ENCODE results near the gene COL5A1.
"Not testable (repeated sequence)": the region's sequence is repeated elsewhere in the genome, so short reads cannot be mapped to it uniquely, and the experiment has no call there.

Gene COL5A1

GRCh38 chr9:134712243-134712642 is 70.6 kb downstream of the COL5A1 start:
- H3K4me3 ChIP-seq (ENCODE audit: control insufficient read depth, low read depth, low read length), result no peak overlapping the region
- no peak for TF ChIP-seq CTCF (IDR thresholded peaks at IDR 0.05; ENCODE audit: control insufficient read depth, insufficient read depth, low read depth, low read length, missing control alignments)
- DNase-seq (ENCODE audit: low read depth), result no peak

DNA sequence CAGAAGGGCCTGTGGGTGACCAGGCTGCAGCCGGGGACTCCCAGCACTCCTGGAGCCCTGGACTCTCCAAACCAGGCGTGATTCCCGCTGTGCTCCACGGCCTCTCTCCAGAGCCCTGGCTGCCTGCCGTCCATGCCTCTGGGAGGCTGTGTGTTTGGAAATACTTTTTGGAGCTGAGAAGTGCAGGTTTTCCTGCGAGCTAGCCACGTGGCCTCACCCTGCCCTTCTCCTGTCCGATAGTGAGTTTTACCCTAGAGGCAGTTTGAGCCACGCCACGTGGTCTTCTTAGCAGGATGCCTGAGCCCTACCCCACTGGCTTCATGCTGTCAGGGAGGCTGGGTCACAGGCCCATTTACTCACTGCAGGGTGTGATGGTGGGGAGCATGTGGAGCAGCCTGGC is 71.3 kb downstream of the COL5A1 start:
- no peak overlapping the region for H3K4me3 ChIP-seq (ENCODE audit: control insufficient read depth, low read depth, low read length)
- DNase-seq (ENCODE audit: low read depth), result no peak
- TF ChIP-seq CTCF (IDR thresholded peaks at IDR 0.05; ENCODE audit: control insufficient read depth, insufficient read depth, low read depth, low read length, missing control alignments), result no peak

GRCh38 chr9:134715536-134715935 is 73.9 kb downstream of the COL5A1 start:
- H3K4me3 ChIP-seq (ENCODE audit: control insufficient read depth, low read depth, low read length); DNase-seq (ENCODE audit: low read depth): not testable (repeated sequence)

DNA sequence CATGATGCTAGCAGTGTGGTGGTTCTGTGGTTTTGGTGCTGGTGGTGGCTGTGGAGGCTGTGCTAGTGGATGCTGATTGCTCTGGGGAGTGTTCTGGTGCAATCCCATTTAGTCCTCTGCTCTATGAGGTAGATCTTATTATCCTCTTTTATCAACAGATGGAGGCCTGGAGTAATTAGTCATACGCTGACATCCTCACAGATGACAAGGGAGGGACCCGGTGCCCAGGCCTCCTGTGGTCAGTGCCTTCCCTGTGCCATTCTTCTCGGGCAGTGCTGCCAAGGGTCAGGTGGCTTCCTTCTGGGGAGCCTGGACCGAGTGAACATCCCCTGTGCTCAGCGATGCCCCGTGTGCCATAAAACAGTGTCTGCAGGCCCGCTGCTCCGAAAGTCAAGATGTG is 74.5 kb downstream of the COL5A1 start:
- no peak overlapping the region for H3K4me3 ChIP-seq (ENCODE audit: control insufficient read depth, low read depth, low read length)
- TF ChIP-seq CTCF (IDR thresholded peaks at IDR 0.05; ENCODE audit: control insufficient read depth, insufficient read depth, low read depth, low read length, missing control alignments), result no peak
- DNase-seq (ENCODE audit: low read depth), result no peak

- DNase-seq (ENCODE audit: low read depth), result no peak
- TF ChIP-seq CTCF (IDR thresholded peaks at IDR 0.05; ENCODE audit: control insufficient read depth, insufficient read depth, low read depth, low read length, missing control alignments), result no peak
- H3K4me3 ChIP-seq (ENCODE audit: control insufficient read depth, low read depth, low read length), result no peak overlapping the region
These were observed 75.5 kb downstream of the COL5A1 start for GRCh38 chr9:134717056-134717455.

GRCh38 chr9:134717924-134718645 is 76.5 kb downstream of the COL5A1 start:
- no peak for TF ChIP-seq CTCF (IDR thresholded peaks at IDR 0.05; ENCODE audit: control insufficient read depth, insufficient read depth, low read depth, low read length, missing control alignments)
- H3K4me3 ChIP-seq (ENCODE audit: control insufficient read depth, low read depth, low read length), result no peak overlapping the region
- no peak for DNase-seq (ENCODE audit: low read depth)

DNA sequence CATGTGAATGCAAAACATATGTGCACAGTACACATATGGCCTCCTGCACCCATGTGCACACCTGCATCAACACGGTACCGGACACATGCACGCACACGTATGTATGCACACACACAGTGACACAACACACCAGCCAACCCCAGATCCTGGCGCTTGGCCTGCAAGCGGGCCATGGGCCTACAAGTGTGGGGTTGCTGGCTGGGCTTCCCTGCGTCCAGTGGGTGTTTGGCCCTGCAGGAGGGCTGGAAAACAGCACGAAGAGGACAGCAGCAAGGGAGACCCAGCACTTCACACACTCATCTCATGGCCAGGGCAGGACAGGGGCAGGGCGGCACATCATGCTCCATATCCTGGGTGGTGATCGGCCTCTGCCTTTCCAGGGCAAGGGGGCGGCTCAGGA is 77.7 kb downstream of the COL5A1 start:
- no peak overlapping the region for H3K4me3 ChIP-seq (ENCODE audit: control insufficient read depth, low read depth, low read length)
- DNase-seq (ENCODE audit: low read depth), result no peak
- no peak for TF ChIP-seq CTCF (IDR thresholded peaks at IDR 0.05; ENCODE audit: control insufficient read depth, insufficient read depth, low read depth, low read length, missing control alignments)
